GM21515 (cell line): Measurements from ENCODE around the gene VAPB.

Experiments used
- ATAC-seq: cut with Tn5 transposase; IDR thresholded peaks from one replicate; pipeline ENCODE4 v1.9.1; 2021; ENCODE audit not compliant: unreplicated experiment

Gene VAPB

DNA sequence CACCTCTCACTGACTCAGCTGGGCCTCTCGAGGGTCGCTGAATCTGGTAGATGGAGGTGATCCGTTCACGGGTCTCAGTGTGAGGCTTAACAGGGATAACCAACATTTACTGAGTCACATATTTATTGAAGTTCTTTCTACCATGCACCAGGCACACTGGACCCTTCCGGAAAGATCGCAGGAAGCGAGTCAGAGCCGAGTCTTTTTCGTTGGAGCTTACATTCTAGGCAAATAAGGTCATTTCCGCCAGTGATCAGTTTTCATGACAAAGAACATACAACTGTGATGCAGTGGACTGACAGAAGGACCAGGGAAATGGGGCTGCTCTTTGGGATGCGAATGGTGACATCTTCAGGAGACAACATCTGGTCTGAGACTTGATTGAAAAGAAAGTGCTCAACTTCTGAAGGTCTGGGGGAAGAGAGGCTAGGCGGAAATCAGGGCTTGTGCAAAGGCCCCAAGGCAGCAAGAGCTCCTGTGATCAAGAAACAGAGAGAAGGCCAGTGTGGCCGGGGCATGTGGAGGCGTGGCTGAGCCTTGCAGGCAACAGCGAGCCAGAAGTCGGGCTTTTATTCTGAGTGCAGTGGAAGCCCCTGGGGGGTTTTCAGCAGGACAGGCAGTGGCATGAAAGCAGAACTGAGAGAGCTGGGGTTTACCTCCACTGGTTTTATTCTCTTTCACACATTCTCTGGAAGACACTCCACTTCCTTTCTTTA, 69.5 kb downstream of the VAPB start:
- peak; percentile 94 for ATAC-seq

DNA sequence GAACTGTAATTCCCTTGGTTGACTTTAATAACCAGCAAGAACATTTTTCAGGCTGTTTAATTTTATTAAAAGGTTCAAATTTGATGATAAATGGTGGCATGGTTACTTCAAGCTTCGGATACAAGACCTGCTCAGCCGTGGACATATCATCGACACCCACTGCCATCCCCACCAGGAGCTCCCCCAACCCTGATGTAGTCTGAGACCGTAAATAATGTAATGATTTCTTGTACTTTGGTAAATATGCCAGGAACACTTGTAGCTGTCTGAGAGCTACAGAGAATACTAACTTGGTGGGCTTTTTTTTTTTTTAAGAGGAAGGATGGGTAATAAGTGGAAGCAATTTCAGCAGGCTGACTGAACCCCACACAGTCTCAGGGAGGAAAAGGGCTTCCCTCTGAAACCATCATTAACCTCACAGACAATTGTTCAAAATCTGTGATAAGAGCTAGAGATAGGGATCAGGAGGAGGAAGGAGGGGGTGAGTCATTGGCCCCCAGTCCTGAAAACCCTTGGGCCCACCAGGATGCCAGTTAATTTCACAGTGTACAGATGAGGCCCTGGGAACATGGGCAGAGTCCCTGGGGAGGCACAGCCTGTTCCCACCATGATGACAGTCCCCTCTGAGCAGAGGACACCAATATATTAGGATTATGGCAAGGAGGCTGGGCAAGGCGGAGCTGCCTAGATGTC, 70.2 kb downstream of the VAPB start:
- peak; percentile 30 for ATAC-seq

GRCh38 chr20:58461104-58461503, 72.1 kb downstream of the VAPB start:
- ATAC-seq, result no peak

DNA sequence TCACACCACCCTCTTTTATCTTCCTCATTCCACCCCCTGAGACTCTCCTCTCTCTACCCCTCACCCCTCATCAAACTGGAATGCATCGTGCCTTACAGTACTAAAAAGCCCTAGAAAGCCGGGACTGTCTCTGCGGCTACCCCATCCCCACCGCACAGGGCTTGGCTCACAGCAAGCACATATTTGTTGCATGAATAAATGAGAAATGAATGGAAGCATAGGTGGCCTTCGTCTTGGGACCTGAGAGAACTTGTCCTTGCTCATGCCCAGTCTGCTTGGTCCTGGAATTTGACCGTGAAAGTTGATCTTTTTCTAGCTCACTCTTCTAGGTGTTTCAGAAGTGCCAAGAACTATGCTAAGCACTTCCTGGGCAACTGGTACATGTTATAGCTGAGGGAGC, 72.9 kb downstream of the VAPB start:
- ATAC-seq, result no peak

DNA sequence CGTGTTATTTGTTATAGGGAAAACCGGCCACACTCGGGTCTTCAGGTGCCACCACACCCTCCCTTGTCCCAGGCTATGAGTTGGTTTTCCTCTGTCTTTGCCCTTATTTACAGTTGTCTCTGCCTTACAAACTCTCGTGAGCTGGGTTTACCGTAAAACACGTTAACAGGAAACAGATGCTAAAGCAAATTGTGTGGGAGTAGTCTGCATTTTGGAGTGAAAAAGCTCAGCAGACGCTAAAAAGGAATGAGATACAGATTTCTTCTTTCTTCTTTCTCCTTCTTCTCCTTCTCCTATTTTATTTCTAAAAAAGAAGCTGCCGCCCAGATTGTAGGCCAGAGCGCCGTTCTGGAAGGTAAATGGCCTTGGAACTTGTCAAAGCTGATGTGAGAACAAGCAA, 74.2 kb downstream of the VAPB start:
- no peak for ATAC-seq

- no peak for ATAC-seq
Observed at GRCh38 chr20:58464838-58465237, 75.8 kb downstream of the VAPB start.

GRCh38 chr20:58466095-58466708, 77.2 kb downstream of the VAPB start:
- no peak for ATAC-seq

DNA sequence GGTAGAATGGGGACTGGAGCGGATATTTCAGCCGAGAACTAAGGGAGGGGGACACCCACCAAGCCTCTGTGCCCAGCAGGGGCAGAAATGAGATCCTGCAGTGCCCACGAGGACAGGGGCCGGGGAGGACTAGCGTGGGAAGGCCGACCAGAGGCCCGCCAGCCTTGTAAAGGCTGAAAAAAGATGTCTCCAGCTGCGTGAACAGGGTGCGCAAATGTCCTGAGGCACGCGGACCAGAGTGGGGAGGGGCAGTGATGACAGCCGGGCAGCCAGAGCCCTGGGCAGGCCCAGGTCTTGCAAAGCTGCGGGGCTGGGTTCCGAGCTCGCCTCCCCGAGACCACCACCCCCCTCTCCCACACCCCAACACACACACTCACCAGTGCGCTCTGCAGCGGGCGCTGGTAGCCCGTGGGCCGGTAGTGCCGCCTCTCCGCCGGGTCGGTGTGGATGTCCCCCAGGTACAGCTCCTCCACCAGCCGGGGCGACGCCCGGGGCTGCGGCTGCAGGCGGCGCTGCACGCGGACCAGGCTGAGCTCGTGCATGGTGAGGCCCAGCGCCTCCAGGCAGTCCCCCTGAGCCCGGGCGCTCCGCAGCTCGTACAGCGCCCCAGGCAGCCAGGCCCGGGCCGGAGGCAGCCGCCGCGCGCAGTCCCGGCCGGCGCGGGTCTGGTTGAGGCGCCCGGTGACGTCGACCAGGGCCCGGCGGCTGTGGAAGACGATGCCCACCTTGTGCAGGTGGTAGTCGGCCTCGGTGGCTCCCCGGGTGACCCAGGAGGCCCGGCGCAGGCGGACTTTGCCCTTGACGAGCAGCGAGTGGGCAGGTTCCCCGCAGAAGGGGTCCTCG, 77.9 kb downstream of the VAPB start:
- ATAC-seq, result no peak

DNA sequence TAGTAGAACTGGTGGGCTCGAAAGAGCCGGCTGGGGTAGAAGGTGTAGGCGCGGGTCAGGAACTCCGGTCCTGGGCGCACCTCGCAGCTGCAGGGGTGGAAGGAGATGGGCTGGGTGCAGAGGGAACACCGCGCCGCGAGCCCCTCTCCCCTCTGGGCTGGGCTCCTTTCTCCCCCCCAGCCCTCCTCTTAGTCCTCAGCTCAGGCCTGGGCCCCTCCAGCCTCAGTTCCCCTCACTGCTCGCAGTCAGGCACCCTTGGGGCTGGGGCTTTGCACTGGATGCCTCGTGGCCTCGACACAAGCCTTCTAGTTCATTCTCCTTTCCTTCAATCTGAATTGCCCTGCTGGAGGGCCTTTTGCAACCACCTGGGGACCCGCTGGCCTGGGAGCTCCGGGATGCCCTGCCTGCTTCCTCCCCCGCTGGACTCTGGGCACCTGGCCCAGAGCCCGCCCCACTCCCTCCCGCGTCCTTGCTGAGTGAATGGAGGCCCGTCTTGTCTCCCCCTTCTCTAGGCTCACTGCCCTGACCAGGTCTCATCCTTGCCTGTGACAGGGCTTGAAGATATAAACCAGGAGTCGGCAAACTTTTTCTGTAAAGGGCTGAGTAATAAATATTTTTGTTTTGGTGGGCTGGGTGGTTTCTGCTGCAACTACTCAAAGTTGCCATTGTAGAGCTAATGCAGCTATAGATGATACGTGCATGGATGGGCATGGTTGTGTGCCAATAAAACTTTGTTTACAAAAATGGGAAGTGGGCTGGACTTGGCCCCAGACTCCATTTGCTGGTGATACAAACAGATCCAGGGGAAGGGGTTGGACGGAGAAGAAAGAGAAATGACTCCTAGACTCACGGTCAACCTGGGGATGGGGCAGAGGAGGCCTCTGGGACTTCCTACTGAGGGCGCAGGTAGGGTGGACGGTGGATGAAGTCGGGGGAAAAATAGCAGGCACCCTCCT, 78.8 kb downstream of the VAPB start:
- ATAC-seq, result no peak

DNA sequence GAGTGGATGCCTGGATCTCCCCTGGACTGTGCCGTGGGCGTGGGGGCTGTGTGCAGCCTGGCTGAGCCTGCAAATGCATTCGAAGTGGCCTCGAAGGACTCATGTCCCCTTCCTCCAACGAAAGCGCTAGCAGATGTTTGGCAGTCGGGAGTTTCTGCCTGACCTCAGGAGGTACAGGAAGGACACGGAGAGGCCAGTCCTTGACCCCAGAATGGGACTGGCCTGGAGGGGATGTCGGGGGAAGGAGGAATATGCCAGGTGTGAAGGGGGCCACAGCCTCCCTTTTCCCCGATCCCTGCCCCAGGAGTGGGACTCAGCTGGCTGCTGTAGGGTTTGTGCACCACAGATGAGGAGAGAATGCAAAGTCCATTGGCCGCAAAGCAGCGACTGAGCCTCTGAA, 80.6 kb downstream of the VAPB start:
- ATAC-seq, result no peak

DNA sequence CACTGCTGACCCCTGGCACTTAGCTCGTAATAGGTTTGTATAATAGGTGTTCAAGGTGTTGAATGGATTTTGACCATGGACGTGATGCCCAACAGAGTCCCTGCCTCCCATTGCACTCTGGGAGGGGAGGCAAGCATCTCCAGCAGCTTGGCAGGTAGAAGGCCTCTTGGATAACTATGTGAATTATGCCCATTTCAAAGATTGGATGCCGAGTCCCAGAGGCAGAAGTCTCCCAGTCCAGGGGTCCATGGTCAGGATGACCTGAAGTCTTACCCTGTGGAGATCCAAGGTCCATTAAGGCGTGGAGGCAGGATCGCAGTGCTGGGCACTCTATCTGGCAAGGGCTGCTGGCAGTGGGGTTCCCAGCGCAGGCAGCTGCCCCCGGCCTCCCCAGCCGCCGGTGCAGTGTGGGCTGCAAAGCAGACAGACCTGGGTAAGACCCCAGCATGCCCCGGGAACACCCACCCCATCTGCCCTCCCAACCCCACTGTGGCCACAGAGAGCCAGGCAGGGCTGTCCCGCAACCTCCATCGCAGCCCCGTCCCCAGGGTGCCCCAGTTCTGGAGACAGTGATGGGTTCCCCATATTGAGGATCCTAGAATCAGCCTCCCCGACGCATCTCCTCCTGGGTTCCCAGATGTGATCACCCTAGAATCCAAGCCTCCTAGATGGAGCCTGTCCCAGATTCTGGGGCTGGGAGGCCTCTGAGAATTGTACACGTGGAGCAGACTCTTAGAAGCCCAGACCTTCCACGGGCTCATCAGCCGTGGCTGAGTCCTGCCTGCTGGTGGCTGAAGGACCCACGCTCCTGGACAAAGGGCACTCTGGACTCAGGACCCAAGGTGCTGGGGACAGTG, 81.5 kb downstream of the VAPB start:
- no peak for ATAC-seq

DNA sequence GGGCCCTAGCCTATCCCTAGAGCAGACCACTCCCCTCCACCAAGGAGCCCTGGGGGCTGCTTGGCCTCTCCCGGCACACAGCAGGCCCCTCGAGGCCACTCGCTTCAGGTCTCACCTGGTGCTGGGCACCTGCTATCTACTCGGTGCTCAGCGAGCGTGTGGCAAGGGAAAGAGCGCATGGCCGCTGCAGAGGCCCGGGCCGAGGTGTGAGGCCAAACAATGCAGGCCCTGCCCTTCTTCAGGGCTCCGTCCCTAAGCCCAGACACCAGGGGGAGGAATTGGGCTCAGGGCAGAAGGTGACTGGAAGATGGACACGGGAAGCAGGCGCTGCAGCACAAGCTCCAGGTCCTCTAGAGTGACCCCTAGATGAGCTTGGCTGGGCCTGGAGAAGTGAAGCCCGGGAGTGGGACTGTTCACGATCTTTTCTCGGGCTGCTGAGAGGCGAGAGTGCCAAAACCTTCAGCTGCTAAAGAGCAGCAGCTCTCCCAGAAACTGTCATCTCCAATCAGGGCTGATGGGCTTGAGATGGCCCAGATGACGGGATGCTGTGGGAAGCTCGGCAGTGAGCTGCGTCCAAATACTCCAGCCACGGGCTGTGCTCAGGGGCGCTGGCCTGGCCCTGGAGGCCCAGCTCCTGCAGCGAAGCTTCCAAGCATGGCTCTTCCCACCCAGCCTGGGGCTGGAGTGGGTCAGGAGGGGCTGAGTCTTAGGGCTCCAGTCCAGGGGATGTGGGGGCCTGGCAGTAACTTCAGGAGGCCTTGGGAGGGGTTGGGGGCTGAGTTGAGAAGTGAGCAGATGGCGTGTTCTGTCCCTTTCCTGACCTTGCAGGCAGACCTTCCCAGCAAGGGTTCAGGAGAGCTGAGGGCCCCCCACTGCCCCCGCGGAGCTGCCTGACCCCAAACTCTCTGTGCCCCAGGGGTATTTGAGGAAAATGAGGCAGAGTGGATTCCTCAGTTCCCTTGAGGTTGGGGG, 82.5 kb downstream of the VAPB start:
- ATAC-seq, result no peak

DNA sequence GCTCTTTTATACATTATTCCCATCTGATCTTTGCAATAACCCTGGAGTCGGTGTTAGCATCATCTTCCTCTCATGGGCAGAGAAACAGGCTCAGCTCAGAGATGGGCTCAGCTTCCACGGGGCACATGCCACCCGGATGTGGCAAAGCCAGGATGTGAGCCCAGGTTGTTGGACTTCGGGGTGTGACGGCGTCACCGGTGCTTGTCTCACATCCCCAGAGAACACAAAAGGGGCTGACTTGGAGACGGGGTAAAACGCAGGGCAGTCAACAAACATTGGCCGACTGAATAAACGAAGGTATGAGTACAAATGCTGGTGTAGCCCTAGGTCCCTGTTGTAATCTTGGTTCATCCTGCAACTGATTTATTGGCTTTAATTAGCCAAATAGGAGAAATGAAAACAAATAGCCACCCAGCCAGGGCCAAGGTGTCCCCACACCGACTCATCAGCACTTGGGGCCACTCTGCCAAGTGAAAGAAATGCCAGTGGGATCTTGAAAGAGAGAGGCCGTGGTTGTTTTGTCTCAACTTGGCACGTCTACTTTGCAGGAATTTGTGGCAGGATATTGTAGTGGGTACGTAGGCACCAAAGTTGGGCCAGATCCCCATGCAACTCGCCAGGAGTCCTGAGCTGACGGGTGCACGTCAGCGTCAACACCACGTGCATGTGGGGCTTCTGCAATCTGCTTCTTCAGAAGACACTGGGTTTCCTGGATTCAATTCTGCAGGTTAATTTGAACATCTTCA, 83.4 kb downstream of the VAPB start:
- ATAC-seq, result no peak

- no peak for ATAC-seq
Observed at GRCh38 chr20:58473453-58474425, 84.7 kb downstream of the VAPB start.

DNA sequence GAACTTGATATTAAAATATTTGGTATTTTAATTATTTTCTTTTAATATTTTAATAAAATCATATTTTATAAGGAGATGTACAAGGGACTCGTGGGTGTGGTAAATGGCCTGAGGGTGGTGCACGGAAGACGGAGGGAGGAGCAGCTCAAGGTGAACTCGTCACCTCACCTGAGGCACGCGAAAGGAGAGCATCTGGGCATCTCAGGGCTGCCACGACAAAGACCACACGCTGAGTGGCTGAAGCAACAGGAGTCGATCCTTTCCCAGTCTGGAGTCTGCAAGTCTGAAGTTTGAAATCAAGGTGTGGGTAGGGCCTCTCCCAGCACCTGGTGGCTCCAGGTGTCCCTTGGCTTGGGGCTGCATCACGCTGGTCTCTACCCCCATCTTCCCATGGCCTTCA, 86.4 kb downstream of the VAPB start:
- no peak for ATAC-seq

DNA sequence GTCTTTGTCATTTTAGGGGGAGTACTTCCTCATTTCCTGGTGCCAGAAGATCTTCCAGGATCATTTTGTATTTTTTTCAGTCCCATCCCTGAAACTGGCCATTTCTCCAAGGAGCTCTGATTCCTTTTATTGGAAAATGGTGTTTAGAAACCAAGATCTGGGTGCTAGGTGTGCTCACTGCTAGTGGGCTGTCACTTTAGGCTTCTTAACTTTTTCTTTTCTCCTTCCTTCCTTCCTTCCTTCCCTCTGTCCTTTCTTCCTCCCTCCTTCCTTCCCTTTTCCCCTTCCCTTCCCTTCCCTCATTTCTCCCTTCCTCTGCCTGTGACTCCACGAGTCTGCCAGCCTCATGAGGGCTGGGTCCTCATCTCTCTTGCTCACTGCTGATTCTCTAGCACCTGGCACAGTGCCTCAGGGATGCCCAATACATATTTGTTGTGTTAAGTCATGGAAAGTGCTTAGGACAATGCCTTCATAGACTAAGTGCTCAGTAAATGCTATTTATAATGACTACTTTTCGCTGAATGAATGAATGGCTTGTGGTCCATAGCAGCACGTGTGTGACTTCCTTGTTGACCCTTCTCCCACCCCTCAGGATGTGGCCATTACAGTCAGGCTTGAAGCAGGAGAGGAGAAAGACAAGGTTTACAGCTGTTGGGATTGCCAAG, 89.2 kb downstream of the VAPB start:
- no peak for ATAC-seq
